Calu3 (cell line): ENCODE measurements around the gene PITPNM3. TPM values are rescaled to one million over a fixed set of nuclear protein-coding genes. Genes with fewer than 3 reads are reported as not detected.

Source experiments
- BruUV-seq: library from RNA; stranded (reverse); fragments of 400-500 nt; replicated peaks from 2 replicates; lab custom pipeline; 2021; lab: Mats Ljungman, UMichigan
- CTCF ChIA-PET: fragments of 300-600 bp; sonication (Branson Sonifier 250); formaldehyde crosslinking; loops from one replicate; lab custom pipeline; 2022; ENCODE audit warnings: antibody characterized with exemption; lab: Charles Lee
- DNase-seq: peaks from one replicate; pipeline ENCODE4 v3.0.0; 2022
- H3K27ac Mint-ChIP-seq: one replicate; pipeline ENCODE4 v1.8.0; 2022; ENCODE audit warnings: mixed read lengths; ENCODE audit not compliant: unreplicated experiment
- H3K27me3 Mint-ChIP-seq: one replicate; pipeline ENCODE4 v1.8.0; 2022; ENCODE audit warnings: mixed read lengths; ENCODE audit not compliant: unreplicated experiment
- H3K36me3 Mint-ChIP-seq: one replicate; pipeline ENCODE4 v1.8.0; 2022; ENCODE audit warnings: mild to moderate bottlenecking, moderate library complexity, mixed read lengths; ENCODE audit not compliant: insufficient read depth, unreplicated experiment
- H3K4me1 Mint-ChIP-seq: one replicate; pipeline ENCODE4 v1.8.0; 2022; ENCODE audit warnings: mild to moderate bottlenecking, low read depth, mixed read lengths; ENCODE audit not compliant: unreplicated experiment
- H3K4me3 Mint-ChIP-seq: one replicate; pipeline ENCODE4 v1.8.0; 2022; ENCODE audit warnings: mild to moderate bottlenecking, low read depth, moderate library complexity, mixed read lengths; ENCODE audit not compliant: unreplicated experiment
- H3K9me3 Mint-ChIP-seq: one replicate; pipeline ENCODE4 v1.8.0; 2022; ENCODE audit warnings: low read depth, mixed read lengths; ENCODE audit not compliant: unreplicated experiment
- CTCF ChIP-seq: fragments of 200-600 bp; IDR thresholded peaks from one replicate; pipeline ENCODE4 v1.8.0; 2022; ENCODE audit warnings: antibody characterized with exemption; ENCODE audit not compliant: unreplicated experiment
- intact Hi-C: fragments of 100-400 bp; cut with micrococcal nuclease; formaldehyde crosslinking; loops from one replicate; pipeline ENCODE4 v1.10.0; 2022; ENCODE audit not compliant: unreplicated experiment
- total RNA-seq: library from RNA; stranded (reverse); gene quantifications from 2 replicates; pipeline ENCODE4 v1.2.3, GENCODE V29; 2022

The PITPNM3 gene
- total RNA-seq, 1 experiment from 2014 or later, result 10.7 TPM

GRCh38 chr17:6599364-6599763 is 43.0 kb upstream of the PITPNM3 start:
- intact Hi-C loops, result loop anchor here (10.0 kb wide), 1 partner anchor 125 kb away; no protein-coding TSS in a partner anchor
- Mint-ChIP-seq H3K4me1 (peaks cover 7% of the 10 kb centered on the region), H3K9me3 (no peaks in the 10 kb centered on the region), H3K4me3 (no peak overlapping the region), H3K27ac (no peak overlapping the region), H3K27me3 (no peaks in the 10 kb centered on the region), H3K36me3 (peaks cover 14% of the 10 kb centered on the region)
- TF ChIP-seq CTCF, result no peak
- no peak for DNase-seq
- BruUV-seq, result no TSS peak
- CTCF ChIA-PET, result interaction anchor here (0.5 to 0.6 kb wide), 2 partner anchors 82 to 141 kb away, joined by 3 to 4 read pairs; no protein-coding TSS in a partner anchor

GRCh38 chr17:6597727-6598126 is 41.4 kb upstream of the PITPNM3 start:
- H3K36me3 Mint-ChIP-seq, result peaks cover 11% of the 10 kb centered on the region
- BruUV-seq, result no TSS peak
- H3K27ac Mint-ChIP-seq, result no peak overlapping the region
- H3K4me3 Mint-ChIP-seq, result no peak overlapping the region
- H3K9me3 Mint-ChIP-seq, result no peaks in the 10 kb centered on the region
- intact Hi-C loops, result loop anchor here (10.0 kb wide), 1 partner anchor 123 kb away; no protein-coding TSS in a partner anchor
- peaks cover 7% of the 10 kb centered on the region for H3K4me1 Mint-ChIP-seq
- CTCF ChIA-PET, result no interaction called here
- DNase-seq, result no peak
- TF ChIP-seq CTCF, result no peak
- no peaks in the 10 kb centered on the region for H3K27me3 Mint-ChIP-seq

- no peak overlapping the region for H3K27ac Mint-ChIP-seq
- no TSS peak for BruUV-seq
- no peak overlapping the region for H3K4me3 Mint-ChIP-seq
- intact Hi-C loops, result loop anchor here (10.0 kb wide), 1 partner anchor 122 kb away; no protein-coding TSS in a partner anchor
- no peaks in the 10 kb centered on the region for H3K9me3 Mint-ChIP-seq
- CTCF ChIA-PET, result no interaction called here
- TF ChIP-seq CTCF, result no peak
- peaks cover 11% of the 10 kb centered on the region for H3K36me3 Mint-ChIP-seq
- no peaks in the 10 kb centered on the region for H3K27me3 Mint-ChIP-seq
- peaks cover 15% of the 10 kb centered on the region for H3K4me1 Mint-ChIP-seq
- no peak for DNase-seq
Observed at GRCh38 chr17:6596941-6597340, 40.6 kb upstream of the PITPNM3 start.

- CTCF ChIA-PET, result no interaction called here
- Mint-ChIP-seq H3K4me1 (peaks cover 20% of the 10 kb centered on the region), H3K36me3 (peaks cover 11% of the 10 kb centered on the region), H3K9me3 (no peaks in the 10 kb centered on the region), H3K4me3 (no peak overlapping the region), H3K27ac (no peak overlapping the region), H3K27me3 (no peaks in the 10 kb centered on the region)
- BruUV-seq, result no TSS peak
- TF ChIP-seq CTCF, result no peak
- intact Hi-C loops, result loop anchor here (10.0 kb wide), 1 partner anchor 122 kb away; no protein-coding TSS in a partner anchor
- no peak for DNase-seq
Observed at GRCh38 chr17:6596511-6596910, 40.2 kb upstream of the PITPNM3 start.
